RWPE1 (cell line): ENCODE results near the gene PIP5K1C.

Source experiments
- CTCF ChIA-PET: fragments of 350-600 bp; sonication (Branson Sonifier 250); formaldehyde crosslinking; extraction: SDS; loops from one replicate; lab custom pipeline; 2021; lab: Yijun Ruan, JAX
- POLR2A ChIA-PET: fragments of 400-600 bp; formaldehyde crosslinking; extraction: SDS; loops from one replicate; lab custom pipeline; 2020; ENCODE audit warnings: antibody characterized with exemption; ENCODE audit not compliant: low non-redundant PET; lab: Yijun Ruan, JAX
- DNase-seq: peaks from one replicate; pipeline ENCODE4 v3.0.0; 2012; ENCODE audit warnings: low spot score
- H3K27ac ChIP-seq: fragments of 450-650 bp; 2 replicates; pipeline ENCODE4 v1.5.1; 2017
- CTCF ChIP-seq: fragments of 450-650 bp; conservative IDR thresholded peaks from 2 replicates; pipeline ENCODE4 v1.5.1; 2017; ENCODE audit warnings: low read depth, mild to moderate bottlenecking

The PIP5K1C gene

GRCh38 chr19:3642296-3642695 lies 58.0 kb downstream of the PIP5K1C start:
- POLR2A ChIA-PET: no interaction called here
- no peak overlapping the region for H3K27ac ChIP-seq
- DNase-seq: no peak
- CTCF ChIA-PET: no interaction called here
- no peak for TF ChIP-seq CTCF

- no peak for DNase-seq
- TF ChIP-seq CTCF: no peak
- no peak overlapping the region for H3K27ac ChIP-seq
- POLR2A ChIA-PET: no interaction called here
- CTCF ChIA-PET: no interaction called here
Observed at GRCh38 chr19:3641515-3642269, 58.6 kb downstream of the PIP5K1C start.

- ChIA-PET POLR2A (no interaction called here), CTCF (no interaction called here)
- TF ChIP-seq CTCF: no peak
- no peak overlapping the region for H3K27ac ChIP-seq
- DNase-seq: no peak
Observed at GRCh38 chr19:3639479-3639878, 60.8 kb downstream of the PIP5K1C start.

GRCh38 chr19:3638208-3639193 lies 61.8 kb downstream of the PIP5K1C start:
- POLR2A ChIA-PET: no interaction called here
- TF ChIP-seq CTCF: no peak
- DNase-seq: no peak
- no peak overlapping the region for H3K27ac ChIP-seq
- CTCF ChIA-PET: no interaction called here

GRCh38 chr19:3637621-3638020 lies 62.6 kb downstream of the PIP5K1C start:
- no peak overlapping the region for H3K27ac ChIP-seq
- CTCF ChIA-PET: no interaction called here
- POLR2A ChIA-PET: no interaction called here
- DNase-seq: no peak
- no peak for TF ChIP-seq CTCF

GRCh38 chr19:3636962-3637361 lies 63.3 kb downstream of the PIP5K1C start:
- no peak overlapping the region for H3K27ac ChIP-seq
- no peak for TF ChIP-seq CTCF
- ChIA-PET CTCF (no interaction called here), POLR2A (no interaction called here)
- DNase-seq: no peak
